Liver (tissue), 9 donors: ENCODE measurements around the gene KRTAP10-6. TPM values are rescaled to one million over a fixed set of nuclear protein-coding genes. Genes with fewer than 3 reads are reported as not detected.

Experiments used
- DNase-seq: peaks from one replicate; pipeline ENCODE4 v3.0.0-alpha.2; 2017; ENCODE audit warnings: low spot score
- H3K27ac ChIP-seq, 2 donors: one replicate each; pipeline ENCODE4 v1.7.0; 2013; ENCODE audit warnings: inconsistent platforms in 2 of 2, low read length in 2 of 2, control low read depth in 1 of 2, low read depth in 1 of 2, mild to moderate bottlenecking in 1 of 2
- H3K27me3 ChIP-seq, 4 donors: one replicate each; pipeline versions ENCODE4 v1.6.1 to v1.7.0; 2013; ENCODE audit warnings: low read length in 3 of 4, inconsistent platforms in 1 of 4, mild to moderate bottlenecking in 1 of 4, moderate library complexity in 1 of 4; ENCODE audit not compliant: control insufficient read depth in 4 of 4, insufficient read depth in 4 of 4
- H3K36me3 ChIP-seq, 4 donors: one replicate each; pipeline versions ENCODE4 v1.6.1 to v1.7.0; 2013; ENCODE audit warnings: low read length in 3 of 4, mild to moderate bottlenecking in 3 of 4, low read depth in 1 of 4, moderate library complexity in 1 of 4; ENCODE audit not compliant: control insufficient read depth in 4 of 4, insufficient read depth in 3 of 4
- H3K4me1 ChIP-seq, 4 donors: one replicate each; pipeline versions ENCODE4 v1.6.1 to v1.7.0; 2013; ENCODE audit warnings: low read length in 3 of 4, mild to moderate bottlenecking in 3 of 4, moderate library complexity in 1 of 4; ENCODE audit not compliant: control insufficient read depth in 4 of 4, insufficient read depth in 4 of 4
- H3K4me3 ChIP-seq, 3 donors: one replicate each; pipeline versions ENCODE4 v1.6.1 to v1.7.0; 2013; ENCODE audit warnings: low read length in 3 of 3, control low read depth in 1 of 3, low read depth in 1 of 3, mild to moderate bottlenecking in 1 of 3
- H3K9ac ChIP-seq, 2 donors: one replicate each; pipeline ENCODE4 v1.7.0; 2013; ENCODE audit warnings: low read length in 2 of 2, mild to moderate bottlenecking in 2 of 2, moderate library complexity in 2 of 2, control low read depth in 1 of 2, low read depth in 1 of 2
- H3K9me3 ChIP-seq, 4 donors: one replicate each; pipeline versions ENCODE4 v1.6.1 to v1.7.0; 2013; ENCODE audit warnings: low read length in 3 of 4; ENCODE audit not compliant: control insufficient read depth in 4 of 4
- ATF3 ChIP-seq: IDR thresholded peaks from 2 replicates; pipeline ENCODE4 v1.6.1; 2016; ENCODE audit warnings: antibody characterized with exemption
- CTCF ChIP-seq: fragments of 150-350 bp; IDR thresholded peaks from 2 replicates; pipeline ENCODE4 v1.5.1; 2017; ENCODE audit warnings: improper control_type of control experiment, low read depth, low read length; ENCODE audit not compliant: missing input control
- EGR1 ChIP-seq, 2 donors: IDR thresholded peaks; 2 replicates each; pipeline ENCODE4 v1.6.1; 2016 to 2018; ENCODE audit warnings: antibody characterized with exemption in 2 of 2, low read depth in 2 of 2
- FOXA1 ChIP-seq: IDR thresholded peaks from 2 replicates; pipeline ENCODE4 v1.6.1; 2016; ENCODE audit warnings: antibody characterized with exemption
- FOXA2 ChIP-seq: IDR thresholded peaks from 2 replicates; pipeline ENCODE4 v1.6.1; 2016; ENCODE audit warnings: antibody characterized with exemption
- GABPA ChIP-seq, 2 donors: IDR thresholded peaks in 1 of 2; conservative IDR thresholded peaks in 1 of 2; 2 replicates each; pipeline ENCODE4 v1.6.1; 2016; ENCODE audit warnings: antibody characterized with exemption in 2 of 2, mild to moderate bottlenecking in 1 of 2, moderate library complexity in 1 of 2
- HNF4A ChIP-seq, 2 donors: conservative IDR thresholded peaks; 2 replicates each; pipeline ENCODE4 v1.6.1; 2016; ENCODE audit warnings: antibody characterized with exemption in 2 of 2, mild to moderate bottlenecking in 2 of 2
- JUND ChIP-seq, 2 donors: IDR thresholded peaks; 2 replicates each; pipeline ENCODE4 v1.6.1; 2016; ENCODE audit warnings: antibody characterized with exemption in 2 of 2
- RAD21 ChIP-seq, 2 donors: IDR thresholded peaks; 2 replicates each; pipeline ENCODE4 v1.6.1; 2016; ENCODE audit warnings: antibody characterized with exemption in 2 of 2, mild to moderate bottlenecking in 2 of 2
- RXRA ChIP-seq, 2 donors: IDR thresholded peaks; 2 replicates each; pipeline ENCODE4 v1.6.1; 2017 to 2018; ENCODE audit warnings: antibody characterized with exemption in 2 of 2, mild to moderate bottlenecking in 1 of 2
- SP1 ChIP-seq: IDR thresholded peaks from 2 replicates; pipeline ENCODE4 v1.6.1; 2018; ENCODE audit warnings: antibody characterized with exemption, mild to moderate bottlenecking
- TAF1 ChIP-seq: conservative IDR thresholded peaks from 2 replicates; pipeline ENCODE4 v1.6.1; 2016; ENCODE audit warnings: antibody characterized with exemption, mild to moderate bottlenecking
- YY1 ChIP-seq: IDR thresholded peaks from 2 replicates; pipeline ENCODE4 v1.6.1; 2016; ENCODE audit warnings: antibody characterized with exemption, mild to moderate bottlenecking
- WGBS: extraction: QIAGEN DNeasy Blood & Tissue Kit; methylation state at CpG from one replicate; pipeline ENCODE4 v1.1.7; 2013; 5-methylcytosine and 5-hydroxymethylcytosine counted together
- polyA plus RNA-seq, 2 donors: library from polyadenylated mRNA; stranded (reverse) in 1 of 2; unstranded in 1 of 2; fragments of 200-250 nt in 1 of 2; fragments of >200 nt in 1 of 2; fragmentation: Nextera tagmentation in 1 of 2; extraction: Ambion mirVana in 1 of 2; gene quantifications; one replicate each; pipeline versions ENCODE4 v1.2.1 to v1.2.3, GENCODE V29; 2013 to 2015
- total RNA-seq, 2 donors: library from RNA; depleted of rRNA; stranded (reverse); fragments of >200 nt; gene quantifications; one replicate each; pipeline ENCODE4 v1.2.3, GENCODE V29; 2014
- TF ChIP-seq, protein P1 (sequence below): IDR thresholded peaks from 2 replicates; pipeline ENCODE4 v1.6.1; 2016; ENCODE audit warnings: antibody characterized with exemption
- TF ChIP-seq, protein P2 (sequence below): IDR thresholded peaks from 2 replicates; pipeline ENCODE4 v1.6.1; 2016; ENCODE audit warnings: antibody characterized with exemption, mild to moderate bottlenecking
- donor health status: healthy.
- donor health status: healthy.
- donor health status: healthy.
- donor health status: healthy.
- donor health status: healthy.

The KRTAP10-6 gene
- total and polyA plus RNA-seq, 4 donors: not detected

- Histone ChIP-seq H3K4me1 (peaks cover 0 to 4% (median 0%) of the 10 kb centered on the region in 4 donors), H3K9ac (no peak overlapping the region), H3K36me3 (no peaks in the 10 kb centered on the region), H3K9me3 (no peaks in the 10 kb centered on the region), H3K27me3 (no peaks in the 10 kb centered on the region), H3K27ac (no peak overlapping the region), H3K4me3 (no peak overlapping the region)
- peak; percentile 31 for DNase-seq
- 50% methylated on average over 30 of the region's 30 CpGs for WGBS
- no peak for TF ChIP-seq HNF4A (conservative IDR thresholded peaks at IDR 0.05)
- no peak for TF ChIP-seq JUND (IDR thresholded peaks at IDR 0.05)
- no peak for TF ChIP-seq TAF1
- TF ChIP-seq YY1: no peak
- TF ChIP-seq ATF3: no peak
- no peak for TF ChIP-seq FOXA1
- no peak for TF ChIP-seq SP1
- TF ChIP-seq GABPA (IDR thresholded peaks at IDR 0.05 in 1 of 2, conservative IDR thresholded peaks at IDR 0.05 in 1 of 2): no peak
- TF ChIP-seq FOXA2: no peak
Measured at GRCh38 chr21:44557491-44558328, 34.6 kb downstream of the KRTAP10-6 start.

GRCh38 chr21:44556879-44557278 lies 35.4 kb downstream of the KRTAP10-6 start:
- TF ChIP-seq RAD21 (IDR thresholded peaks at IDR 0.05) (no peak), FOXA2 (no peak), RXRA (IDR thresholded peaks at IDR 0.05) (no peak), SP1 (no peak), TAF1 (no peak), GABPA (IDR thresholded peaks at IDR 0.05 in 1 of 2, conservative IDR thresholded peaks at IDR 0.05 in 1 of 2) (no peak), JUND (IDR thresholded peaks at IDR 0.05) (no peak), ATF3 (no peak)
- TF ChIP-seq, protein P1, sequence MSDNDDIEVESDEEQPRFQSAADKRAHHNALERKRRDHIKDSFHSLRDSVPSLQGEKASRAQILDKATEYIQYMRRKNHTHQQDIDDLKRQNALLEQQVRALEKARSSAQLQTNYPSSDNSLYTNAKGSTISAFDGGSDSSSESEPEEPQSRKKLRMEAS: no peak
- H3K27me3 ChIP-seq: no peaks in the 10 kb centered on the region
- DNase-seq: peak; percentile 19
- H3K4me1 ChIP-seq: peaks cover 0 to 4% (median 0%) of the 10 kb centered on the region in 4 donors
- H3K27ac ChIP-seq: no peak overlapping the region
- no peak overlapping the region for H3K9ac ChIP-seq
- no peaks in the 10 kb centered on the region for H3K9me3 ChIP-seq
- WGBS: 78% methylated on average over 9 of the region's 9 CpGs
- no peaks in the 10 kb centered on the region for H3K36me3 ChIP-seq
- no peak overlapping the region for H3K4me3 ChIP-seq

GRCh38 chr21:44555200-44555875 lies 37.0 kb downstream of the KRTAP10-6 start:
- H3K4me3 ChIP-seq: no peak overlapping the region
- 86% methylated on average over 13 of the region's 13 CpGs for WGBS
- no peaks in the 10 kb centered on the region for H3K36me3 ChIP-seq
- H3K27ac ChIP-seq: no peak overlapping the region
- TF ChIP-seq EGR1 (IDR thresholded peaks at IDR 0.05; ENCODE audit: low read depth in 2 of 2) (no peak), JUND (IDR thresholded peaks at IDR 0.05) (no peak), GABPA (IDR thresholded peaks at IDR 0.05 in 1 of 2, conservative IDR thresholded peaks at IDR 0.05 in 1 of 2) (no peak), RXRA (IDR thresholded peaks at IDR 0.05) (no peak), CTCF (no peak)
- TF ChIP-seq, protein P2, sequence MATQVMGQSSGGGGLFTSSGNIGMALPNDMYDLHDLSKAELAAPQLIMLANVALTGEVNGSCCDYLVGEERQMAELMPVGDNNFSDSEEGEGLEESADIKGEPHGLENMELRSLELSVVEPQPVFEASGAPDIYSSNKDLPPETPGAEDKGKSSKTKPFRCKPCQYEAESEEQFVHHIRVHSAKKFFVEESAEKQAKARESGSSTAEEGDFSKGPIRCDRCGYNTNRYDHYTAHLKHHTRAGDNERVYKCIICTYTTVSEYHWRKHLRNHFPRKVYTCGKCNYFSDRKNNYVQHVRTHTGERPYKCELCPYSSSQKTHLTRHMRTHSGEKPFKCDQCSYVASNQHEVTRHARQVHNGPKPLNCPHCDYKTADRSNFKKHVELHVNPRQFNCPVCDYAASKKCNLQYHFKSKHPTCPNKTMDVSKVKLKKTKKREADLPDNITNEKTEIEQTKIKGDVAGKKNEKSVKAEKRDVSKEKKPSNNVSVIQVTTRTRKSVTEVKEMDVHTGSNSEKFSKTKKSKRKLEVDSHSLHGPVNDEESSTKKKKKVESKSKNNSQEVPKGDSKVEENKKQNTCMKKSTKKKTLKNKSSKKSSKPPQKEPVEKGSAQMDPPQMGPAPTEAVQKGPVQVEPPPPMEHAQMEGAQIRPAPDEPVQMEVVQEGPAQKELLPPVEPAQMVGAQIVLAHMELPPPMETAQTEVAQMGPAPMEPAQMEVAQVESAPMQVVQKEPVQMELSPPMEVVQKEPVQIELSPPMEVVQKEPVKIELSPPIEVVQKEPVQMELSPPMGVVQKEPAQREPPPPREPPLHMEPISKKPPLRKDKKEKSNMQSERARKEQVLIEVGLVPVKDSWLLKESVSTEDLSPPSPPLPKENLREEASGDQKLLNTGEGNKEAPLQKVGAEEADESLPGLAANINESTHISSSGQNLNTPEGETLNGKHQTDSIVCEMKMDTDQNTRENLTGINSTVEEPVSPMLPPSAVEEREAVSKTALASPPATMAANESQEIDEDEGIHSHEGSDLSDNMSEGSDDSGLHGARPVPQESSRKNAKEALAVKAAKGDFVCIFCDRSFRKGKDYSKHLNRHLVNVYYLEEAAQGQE: no peak
- peak; percentile 23 for DNase-seq
- no peaks in the 10 kb centered on the region for H3K9me3 ChIP-seq
- no peak overlapping the region for H3K9ac ChIP-seq
- H3K4me1 ChIP-seq: peaks cover 0 to 4% (median 0%) of the 10 kb centered on the region in 4 donors
- H3K27me3 ChIP-seq: no peaks in the 10 kb centered on the region
